Stimulated activated CD8-positive, alpha-beta memory T cell treated with anti-CD3 and anti-CD28 coated beads, Interleukin-15, amount 100 ng/mL, for 4 hours (primary cell): Measurements from ENCODE around the gene STAB2.

Experiments used
- DNase-seq, 2 donors: peaks; one replicate each; pipeline ENCODE4 v3.0.0-alpha.2; 2020; ENCODE audit warnings: low read depth in 2 of 2

The STAB2 gene

DNA sequence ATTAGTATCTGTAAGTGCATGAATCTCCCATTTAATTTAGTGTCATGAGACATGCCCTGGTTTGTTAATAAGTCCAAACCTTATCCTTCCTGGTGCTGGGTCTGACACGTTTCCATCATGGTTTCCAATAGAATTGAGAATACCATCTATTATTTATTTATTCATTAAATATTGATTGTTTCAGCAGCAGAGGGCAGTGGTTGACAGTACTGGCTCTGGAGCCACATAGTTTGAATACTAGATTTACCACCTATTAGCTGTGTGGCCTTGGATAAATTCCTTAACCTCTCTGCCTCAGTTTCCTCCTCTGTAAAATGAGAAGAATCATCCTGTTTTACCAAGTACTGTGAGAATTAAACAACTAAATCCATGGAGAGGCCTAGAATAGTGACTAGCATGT is 941 bp upstream of the STAB2 start:
- no peak for DNase-seq

DNA sequence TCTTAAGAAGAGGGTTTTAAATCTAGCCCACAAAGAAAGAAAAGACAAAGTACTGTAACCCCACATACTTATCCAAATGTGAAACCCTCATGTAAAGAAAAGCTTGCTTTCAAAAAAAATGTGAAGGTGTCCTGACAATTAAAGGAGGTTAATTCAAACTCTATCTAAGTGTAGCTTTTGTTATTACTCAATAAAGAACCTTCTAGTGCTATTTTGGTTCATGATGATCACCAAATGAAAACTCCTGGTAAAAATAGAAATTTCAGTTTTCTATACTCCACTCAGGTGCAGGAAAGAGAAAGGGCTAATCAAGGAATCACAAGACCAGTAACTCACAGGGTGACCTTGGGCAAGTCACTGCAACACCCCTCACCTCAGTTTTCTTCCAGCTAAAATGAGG is 1.6 kb downstream of the STAB2 start:
- DNase-seq = no peak

DNA sequence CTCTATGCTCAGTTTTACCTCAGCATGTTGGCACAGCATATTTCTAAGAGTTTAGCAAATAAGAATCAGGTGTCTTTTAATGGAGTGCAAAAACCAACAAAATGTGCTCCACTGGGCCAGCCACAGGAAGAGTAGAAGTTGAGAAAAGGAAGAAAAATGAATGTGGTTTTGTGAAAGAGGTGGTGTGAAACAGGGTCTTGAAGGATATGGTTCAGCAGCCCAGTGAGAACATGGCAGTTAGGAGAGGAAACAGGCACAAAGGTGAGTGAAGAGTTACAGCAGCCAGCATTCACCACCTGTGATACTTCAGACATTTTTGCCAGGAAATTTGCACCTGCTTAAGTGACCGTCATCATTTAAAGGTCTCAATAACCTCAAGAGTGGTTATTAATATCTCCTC is 2.4 kb downstream of the STAB2 start:
- no peak for DNase-seq

DNA sequence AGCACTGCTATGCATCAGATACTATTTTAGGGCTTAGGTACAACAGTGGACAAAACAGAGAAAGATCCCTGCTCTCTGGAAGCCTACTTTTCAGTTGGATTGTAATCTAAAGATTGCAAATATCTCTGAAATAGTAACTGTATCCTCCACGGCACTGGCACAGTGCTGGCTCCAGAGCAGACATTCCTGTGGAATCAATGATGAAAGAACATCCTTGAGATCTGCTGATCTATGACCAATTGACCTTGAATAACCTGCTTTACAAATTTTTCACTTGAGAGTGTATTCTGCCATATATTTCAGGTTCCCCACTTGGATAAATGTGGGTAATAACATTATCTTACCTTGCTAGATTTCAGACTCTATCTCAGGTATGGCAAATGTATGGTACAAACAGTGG is 3.2 kb downstream of the STAB2 start:
- DNase-seq = no peak

DNA sequence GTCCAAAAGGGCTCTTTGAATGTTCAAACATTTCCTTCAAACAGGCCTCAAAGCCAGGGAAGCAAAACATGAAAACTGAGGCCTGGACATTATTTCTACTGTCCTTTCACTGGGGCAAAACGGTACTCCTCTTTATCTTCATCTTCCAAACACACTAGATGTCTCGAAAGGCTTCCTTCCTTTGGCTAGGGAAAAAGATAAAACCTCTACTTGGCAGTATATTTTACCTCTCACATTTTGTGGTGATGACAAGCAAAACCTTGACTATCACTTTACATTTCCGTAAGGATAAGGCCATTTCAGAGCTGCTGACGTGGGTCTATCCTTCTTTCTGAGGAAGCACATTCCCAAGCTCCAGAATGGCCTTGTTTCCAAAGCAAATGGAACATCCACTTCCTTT is 9.9 kb downstream of the STAB2 start:
- DNase-seq = no peak

DNA sequence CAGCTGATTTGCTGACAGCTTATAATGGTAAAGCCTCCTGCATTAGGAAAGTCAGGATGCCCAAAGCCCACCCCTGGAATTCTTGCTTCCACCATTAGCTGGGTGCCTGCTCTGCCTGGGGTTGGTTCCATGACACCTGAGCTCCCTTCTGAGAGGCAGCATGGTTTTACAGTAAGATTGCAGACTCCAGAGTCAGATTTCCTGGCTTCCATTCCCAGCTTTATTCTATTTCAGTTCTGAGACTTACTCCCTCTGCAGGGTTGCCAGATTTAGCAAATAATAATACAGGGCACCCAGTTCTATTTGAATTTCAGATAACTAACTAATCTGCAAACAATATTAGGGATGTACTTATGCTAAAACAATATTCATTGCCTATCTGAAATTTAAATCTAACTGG is 12.2 kb downstream of the STAB2 start:
- no peak for DNase-seq

DNA sequence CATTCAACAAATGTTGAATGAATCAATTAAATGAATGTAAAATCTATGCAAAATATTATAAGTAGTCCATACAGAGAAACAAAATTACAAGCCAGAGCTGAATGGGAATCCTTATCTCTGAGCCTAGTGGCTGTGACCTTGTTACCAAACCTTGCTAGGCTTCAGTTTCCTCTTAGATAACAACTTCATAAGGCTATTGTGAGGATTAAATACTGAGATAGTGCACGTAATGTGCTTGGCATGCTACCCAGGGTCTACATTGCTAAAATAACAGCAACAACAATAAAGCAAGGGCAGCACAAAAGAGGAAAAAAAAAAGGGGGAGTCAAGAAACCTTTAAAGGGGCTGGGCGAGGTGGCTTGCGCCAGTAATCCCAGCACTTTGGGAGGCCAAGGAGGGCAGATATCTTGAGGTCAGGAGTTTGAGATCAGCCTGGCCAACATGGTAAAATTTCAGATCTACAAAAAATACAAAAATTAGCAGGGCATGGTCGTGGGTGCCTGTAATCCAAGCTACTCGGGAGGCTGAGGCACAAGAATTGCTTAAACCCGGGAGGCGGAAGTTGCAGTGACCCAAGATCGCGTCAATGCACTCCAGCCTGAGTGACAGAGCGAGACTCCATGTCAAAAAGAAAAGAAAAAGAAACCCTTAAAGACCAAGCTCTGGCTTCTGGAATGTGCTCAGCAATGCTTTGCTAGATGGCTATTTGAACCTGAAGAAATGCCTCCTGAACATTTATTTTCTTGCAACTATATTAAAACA is 14.1 kb downstream of the STAB2 start:
- DNase-seq = no peak

DNA sequence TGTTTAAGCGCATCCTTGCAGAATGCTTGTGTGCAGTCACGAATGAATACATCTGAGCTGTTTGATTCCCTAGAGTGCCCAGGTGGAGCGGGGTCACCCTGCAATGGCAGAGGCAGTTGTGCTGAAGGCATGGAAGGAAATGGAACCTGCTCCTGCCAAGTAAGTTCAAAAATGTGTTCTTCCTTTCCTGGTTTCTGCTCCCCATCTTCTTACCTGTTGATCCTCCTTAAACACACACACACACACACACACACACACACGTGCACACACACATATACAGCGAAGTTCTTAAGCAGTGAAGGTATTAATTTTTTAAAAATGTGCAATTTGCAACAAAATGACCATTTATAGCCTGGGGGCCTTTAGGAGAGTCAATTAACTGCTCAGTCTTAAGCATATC is 33.3 kb downstream of the STAB2 start:
- no peak for DNase-seq

DNA sequence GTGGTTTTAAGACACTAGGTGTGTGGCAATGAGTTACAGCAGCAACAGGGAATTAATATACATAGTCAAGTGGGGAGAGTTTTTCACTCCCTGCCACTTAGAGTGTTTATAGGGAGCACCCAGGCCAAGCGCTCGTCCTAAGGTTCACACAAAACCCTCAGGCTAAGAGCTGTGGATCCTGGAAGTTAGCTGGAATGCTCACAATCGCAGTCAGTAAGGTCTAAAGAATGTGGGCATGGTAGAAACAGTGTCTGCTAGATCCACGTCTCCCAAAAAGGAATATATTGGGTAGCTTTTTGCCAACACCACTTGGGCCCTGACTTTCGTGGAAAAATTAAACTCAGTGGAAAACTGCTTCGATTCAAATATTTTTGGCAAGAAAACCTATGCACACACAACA is 36.6 kb downstream of the STAB2 start:
- DNase-seq = no peak

DNA sequence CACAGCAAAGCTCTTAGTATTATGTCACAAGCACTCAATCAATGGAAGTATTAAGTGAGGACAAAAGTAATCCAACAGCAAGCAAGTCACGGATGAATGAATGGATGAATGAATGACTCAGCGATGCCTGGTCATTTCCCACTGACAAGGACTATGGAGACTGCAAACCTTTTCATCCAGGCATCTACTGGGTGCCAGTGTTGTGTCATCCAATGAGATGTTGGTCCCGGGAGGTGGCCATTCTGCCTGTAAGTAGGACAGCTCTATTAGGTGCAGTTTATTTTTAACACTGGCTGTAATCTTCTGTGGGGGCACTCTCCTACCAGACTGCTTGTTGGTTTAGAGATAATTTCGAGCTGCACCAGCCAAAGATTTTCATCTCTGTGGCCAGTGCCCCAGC is 39.4 kb downstream of the STAB2 start:
- no peak for DNase-seq

DNA sequence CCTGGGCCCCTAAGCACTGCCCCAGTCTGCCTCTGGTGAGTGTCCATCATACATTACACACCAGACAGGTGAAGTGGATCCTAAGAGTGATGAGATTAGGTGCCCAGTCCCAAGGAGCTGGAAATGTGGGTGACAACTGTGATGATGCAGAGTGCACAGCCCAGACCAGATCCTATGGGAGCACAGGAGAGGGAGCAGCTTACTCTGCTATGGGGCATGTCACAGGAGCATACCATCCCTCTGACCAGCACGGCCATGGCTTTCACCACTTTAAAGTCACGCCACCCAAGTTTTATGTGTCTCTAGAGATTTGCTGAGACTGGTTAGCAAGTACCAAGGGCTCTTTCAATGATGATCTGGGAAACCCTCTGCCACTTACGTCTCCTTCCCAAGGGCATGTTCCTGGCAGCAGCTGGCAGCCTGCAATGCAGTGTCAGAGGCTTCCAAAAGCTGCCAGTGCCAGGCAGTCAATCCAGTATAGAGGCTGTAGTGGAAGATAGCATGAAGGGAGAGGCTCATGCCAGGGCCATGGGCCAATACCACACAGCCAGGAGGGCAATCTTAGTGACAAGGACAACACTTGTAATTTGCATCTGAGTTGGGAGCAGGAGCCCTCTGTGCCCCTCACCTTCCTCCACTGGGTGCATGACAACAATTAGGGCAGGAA is 40.2 kb downstream of the STAB2 start:
- no peak for DNase-seq

DNA sequence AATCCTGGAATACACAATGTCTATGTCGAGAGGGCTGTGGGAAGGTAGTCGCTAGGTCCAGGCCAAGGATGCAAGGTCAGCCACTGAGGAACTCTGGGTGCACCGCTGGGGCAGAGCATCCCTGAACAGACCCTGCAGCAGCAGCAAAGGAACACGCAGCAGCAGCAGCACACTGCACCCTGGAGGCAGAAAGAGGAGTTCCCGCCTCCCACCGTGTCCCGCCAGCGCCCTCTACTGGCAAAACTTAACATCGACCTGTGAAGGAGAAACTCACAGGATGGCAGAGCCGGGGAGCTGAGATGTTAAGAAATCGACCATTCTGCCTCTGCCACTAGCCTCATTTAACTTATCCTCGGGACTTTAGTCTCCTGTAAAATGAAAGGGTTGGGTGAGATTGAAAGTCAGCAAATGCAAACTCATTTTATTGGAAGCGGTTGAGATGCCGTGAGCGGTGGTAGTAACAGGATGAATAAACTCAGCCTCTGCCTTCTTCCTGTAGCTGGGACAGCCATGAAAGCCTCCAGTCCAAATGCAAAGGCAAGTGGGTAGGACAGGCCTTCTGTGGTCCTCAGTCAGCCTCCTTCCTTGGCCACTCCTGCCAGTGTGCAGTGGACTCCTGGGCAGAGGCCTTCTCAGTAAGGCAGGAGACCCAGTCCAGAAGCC is 45.6 kb downstream of the STAB2 start:
- no peak for DNase-seq

DNA sequence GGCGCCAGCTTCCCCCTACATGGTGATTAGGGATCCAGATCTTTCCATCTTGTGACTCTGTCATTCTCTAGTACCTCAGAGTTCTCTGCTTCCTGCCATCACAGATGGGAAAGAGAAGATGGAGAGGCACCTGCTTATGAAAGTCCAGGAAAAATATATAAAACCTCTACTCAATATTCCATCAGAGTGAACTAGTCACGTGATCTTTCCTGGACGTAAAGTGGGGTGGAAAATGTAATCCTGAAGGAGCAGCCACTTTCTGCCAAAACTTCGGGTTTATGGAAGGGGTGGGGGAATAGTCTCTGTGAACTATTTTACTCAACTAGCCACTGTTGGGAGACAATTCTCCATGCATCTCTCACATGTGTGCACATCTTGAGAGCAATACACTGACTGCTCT is 47.7 kb downstream of the STAB2 start:
- DNase-seq = no peak

DNA sequence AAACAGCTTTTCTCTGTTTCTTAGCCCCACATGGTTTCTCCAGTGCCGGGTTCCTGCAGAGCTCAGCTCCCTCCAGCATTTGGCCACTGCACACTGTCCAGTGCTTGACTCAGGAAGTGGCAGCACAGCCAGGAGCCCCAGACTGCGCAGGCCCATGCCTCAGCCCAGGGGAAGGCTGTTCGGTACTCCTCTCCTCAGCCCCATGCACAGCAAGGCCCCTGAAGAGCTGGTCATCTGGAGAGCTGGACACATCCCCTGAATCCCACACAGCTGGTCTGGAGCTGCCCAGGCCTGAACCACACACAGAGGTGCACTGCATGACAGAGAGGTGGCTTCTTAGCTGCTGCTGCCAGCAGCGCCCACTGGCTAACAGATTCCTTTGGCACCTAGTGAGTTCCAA is 48.3 kb downstream of the STAB2 start:
- DNase-seq = no peak

DNA sequence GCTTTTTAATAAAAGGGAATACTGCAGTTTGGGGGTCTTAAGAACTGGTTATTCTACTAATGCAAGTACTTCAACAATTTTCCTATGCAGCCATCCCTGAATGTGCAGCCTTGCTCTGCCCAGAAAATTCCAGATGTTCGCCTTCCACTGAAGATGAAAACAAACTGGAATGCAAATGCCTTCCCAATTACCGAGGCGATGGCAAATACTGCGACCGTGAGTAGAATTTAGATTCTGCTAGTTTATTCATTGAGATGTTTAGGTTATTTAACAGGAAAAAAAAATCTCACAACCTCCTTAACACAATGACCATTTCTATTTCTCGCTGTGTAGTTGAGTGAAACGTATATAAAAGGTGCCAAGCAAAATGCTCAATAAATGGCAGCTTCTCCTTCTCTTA is 49.9 kb downstream of the STAB2 start:
- DNase-seq = no peak

DNA sequence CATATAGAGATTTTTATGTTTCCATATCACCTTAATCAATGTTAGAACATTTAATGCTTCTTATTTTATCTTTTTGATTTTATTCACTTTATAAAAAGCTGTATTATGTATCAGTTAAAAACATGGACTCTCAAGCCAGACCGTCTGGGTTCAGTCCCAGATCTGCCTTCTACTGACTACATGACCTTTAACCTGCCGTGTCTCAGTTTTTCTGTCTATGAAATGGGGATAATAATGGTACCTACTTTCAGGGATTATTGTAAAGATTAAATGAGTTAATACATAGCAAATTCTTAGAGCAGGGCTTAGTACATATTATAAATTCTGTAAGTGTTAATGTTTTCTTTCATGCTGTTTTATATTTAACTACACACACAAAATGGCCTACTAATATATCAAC is 50.4 kb downstream of the STAB2 start:
- DNase-seq = no peak

DNA sequence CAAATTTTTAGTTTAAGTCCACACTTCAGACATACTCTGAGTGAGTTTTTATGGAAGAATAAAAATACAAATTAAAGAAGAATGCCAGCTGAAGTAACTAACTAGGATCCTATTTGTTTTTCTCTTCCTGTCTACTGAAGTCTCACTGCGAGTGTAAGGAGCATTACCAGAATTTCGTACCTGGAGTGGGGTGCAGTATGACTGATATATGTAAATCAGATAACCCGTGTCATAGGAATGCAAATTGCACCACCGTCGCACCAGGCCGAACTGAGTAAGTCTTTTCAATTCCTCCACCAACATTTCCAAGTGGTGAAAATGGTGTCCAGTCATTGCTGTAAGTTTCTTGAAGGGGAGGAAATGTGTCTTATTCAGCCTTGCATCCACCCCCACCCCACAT is 52.9 kb downstream of the STAB2 start:
- no peak for DNase-seq

DNA sequence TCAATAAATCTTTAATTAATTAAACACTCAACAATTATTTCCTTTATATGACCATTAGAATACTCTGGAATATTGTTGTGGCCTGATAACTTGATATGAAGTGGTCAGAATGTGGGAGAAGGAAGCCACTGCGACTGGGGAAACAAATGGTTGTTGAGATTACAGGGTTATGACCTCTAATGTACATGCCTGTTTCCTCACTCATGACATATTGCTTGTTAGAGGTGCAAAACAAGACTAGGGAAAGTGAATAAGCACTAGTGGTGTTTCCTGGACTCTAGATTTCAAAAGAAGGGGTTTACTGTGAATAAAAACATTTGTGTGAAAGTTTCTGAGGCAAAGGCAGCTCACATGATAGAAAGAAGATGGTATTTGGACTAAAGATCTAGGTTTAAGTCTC is 53.3 kb downstream of the STAB2 start:
- DNase-seq = no peak

DNA sequence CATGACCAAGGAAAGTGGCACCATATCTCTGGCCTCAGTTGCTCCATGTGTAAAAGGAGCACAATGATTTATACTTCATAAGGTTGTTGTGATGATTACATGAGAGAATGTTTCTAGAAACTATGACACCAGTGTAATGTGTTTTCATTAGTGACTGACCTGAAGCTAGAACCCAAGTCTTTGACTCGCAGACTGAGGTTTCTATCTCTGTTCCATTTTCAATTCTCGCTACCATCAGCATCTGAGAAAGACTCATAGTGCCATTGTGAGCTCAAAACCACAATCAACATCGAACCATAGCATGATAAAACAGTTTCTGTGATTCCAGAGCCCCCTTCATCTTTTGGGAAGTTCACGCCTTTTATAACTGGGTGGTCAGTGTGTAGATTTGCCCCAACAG is 53.8 kb downstream of the STAB2 start:
- no peak for DNase-seq

DNA sequence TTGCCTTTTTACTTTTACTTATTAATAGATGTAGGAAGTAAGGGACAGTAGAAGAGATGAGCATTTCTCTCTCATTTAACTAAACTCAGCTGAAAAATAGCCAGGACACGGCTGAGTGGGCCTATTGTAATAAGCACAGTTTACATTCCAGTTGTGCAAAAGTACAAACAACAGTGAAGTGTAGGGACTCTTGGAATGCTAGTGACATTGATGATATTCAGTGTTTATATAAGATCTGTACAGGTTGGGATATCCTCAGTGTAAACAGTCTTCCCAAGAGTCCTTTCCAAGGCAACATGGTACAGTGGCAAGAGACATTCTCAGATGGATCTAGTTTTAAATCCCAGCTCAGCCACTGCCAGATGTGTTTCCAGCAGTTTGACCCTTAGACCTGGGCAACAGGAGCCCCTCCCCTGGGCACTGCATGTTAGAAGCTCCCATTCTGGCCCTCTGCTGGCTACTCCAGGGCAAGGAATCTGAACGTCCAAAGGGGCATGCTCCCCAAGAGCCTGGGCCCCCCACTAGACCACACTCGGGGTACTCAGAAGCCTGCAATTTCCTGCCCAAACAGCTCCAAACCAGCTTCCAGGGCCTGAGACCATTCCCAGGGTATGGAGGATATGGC is 55.3 kb downstream of the STAB2 start:
- no peak for DNase-seq

DNA sequence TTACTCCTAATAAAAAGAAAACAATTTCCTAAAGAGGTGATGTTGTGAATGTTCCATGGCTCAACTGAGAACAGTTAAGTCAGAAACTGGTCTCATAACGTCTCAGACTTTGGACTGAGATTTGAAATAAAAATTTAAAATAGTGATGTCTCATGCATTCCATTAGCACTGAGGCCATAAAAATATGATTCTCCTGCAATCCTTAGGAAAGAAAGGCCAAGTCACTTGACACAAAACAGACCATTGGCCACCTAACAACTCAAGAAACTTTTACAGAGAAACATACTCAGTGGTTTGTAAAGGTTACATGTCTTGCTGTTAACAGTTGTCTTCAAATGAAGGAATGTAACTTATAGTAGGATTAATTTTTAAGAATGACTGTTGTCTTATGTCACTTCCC is 58.1 kb downstream of the STAB2 start:
- DNase-seq = no peak

DNA sequence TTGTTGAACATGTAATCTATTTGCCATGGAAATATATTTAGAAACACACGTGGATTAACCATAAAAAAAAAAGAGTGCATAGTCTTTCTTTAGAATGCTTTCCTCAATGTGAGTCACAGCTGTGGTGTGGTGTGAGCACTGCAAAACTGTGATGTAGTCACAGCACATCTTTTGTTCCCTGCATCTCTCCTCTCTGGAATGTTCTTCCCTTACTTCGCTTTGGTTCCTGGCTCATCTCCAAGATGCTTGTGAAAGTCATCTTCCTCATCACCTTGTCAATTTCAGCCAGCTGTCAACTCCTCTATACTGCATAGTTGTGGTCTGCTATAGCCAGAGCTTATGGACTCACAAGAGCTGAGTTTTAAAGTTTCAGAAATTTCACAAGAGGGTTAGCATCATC is 60.2 kb downstream of the STAB2 start:
- DNase-seq = no peak

DNA sequence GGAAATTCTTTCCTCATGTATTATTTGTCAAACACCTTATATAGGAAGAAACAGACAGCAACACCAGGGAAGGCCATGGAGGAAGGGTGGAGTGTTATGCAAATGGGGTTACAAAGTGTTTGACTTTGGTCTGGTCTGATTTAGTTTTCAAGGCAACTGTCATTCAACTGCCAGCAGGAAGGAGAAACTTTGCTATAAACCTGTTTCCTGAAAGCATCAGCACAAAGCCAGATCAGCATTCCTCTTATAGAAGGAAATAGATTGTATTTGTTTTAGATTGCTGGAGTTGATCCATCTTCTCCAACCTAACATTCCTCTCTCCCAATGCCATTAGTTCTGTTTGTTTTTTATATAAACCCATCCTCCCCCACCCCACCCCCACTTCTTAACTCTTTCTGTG is 65.7 kb downstream of the STAB2 start:
- no peak for DNase-seq
